ENCODE results near the gene GRID2. TPM values are rescaled to one million over a fixed set of nuclear protein-coding genes. Genes with fewer than 3 reads are reported as not detected.

The GRID2 gene
- total and polyA plus RNA-seq, 10 of the 15 experiments (the other 5 are each of a cell fraction or from before 2014, with no cell fraction given), result not detected

GRCh38 chr4:92307181-92307580 is 3.4 kb downstream of the GRID2 start:
- no peaks in the 10 kb centered on the region for H3K9me3 ChIP-seq (replicated peaks; ENCODE audit: control insufficient read depth, insufficient read depth, low read length)
- no peaks in the 10 kb centered on the region for H3K4me1 ChIP-seq (ENCODE audit: control insufficient read depth, insufficient read depth, low read length)
- no peak overlapping the region for H3K4me2 ChIP-seq (ENCODE audit: control insufficient read depth, insufficient read depth)
- no peak overlapping the region for H3K9ac ChIP-seq (ENCODE audit: control insufficient read depth, insufficient read depth, low read length)
- ATAC-seq (no peak), DNase-seq (ENCODE audit: low read depth, low spot score) (no peak), FAIRE-seq (no peak)
- H2AFZ ChIP-seq (ENCODE audit: control insufficient read depth, low read depth, low read length), result no peak overlapping the region
- no peak for TF ChIP-seq TARDBP (IDR thresholded peaks at IDR 0.05; ENCODE audit: borderline replicate concordance)
- no peak for TF ChIP-seq RB1 (IDR thresholded peaks at IDR 0.05; ENCODE audit: borderline replicate concordance)
- TF ChIP-seq SIX5 (IDR thresholded peaks at IDR 0.05; ENCODE audit: low read depth, low read length, severe bottlenecking), result no peak
- TF ChIP-seq KLF5 (IDR thresholded peaks at IDR 0.05; ENCODE audit: partially characterized antibody), result no peak
- TF ChIP-seq IRF3 (IDR thresholded peaks at IDR 0.05), result no peak
- no peak for TF ChIP-seq MTA2 (IDR thresholded peaks at IDR 0.05; ENCODE audit: low read depth)
- no peak for TF ChIP-seq MLLT1 (IDR thresholded peaks at IDR 0.05)
- ChIA-PET RAD21 (ENCODE audit: unreplicated experiment) (no interaction called here), CTCF (no interaction called here), SMC1A (ENCODE audit: uncharacterized antibody, unreplicated experiment) (no interaction called here), POLR2A (no interaction called here)
- H3K36me3 ChIP-seq (ENCODE audit: control insufficient read depth in 2 of 2, insufficient read depth in 2 of 2, low read length in 1 of 2), result no peaks in the 10 kb centered on the region
- 35% methylated on average over 2 of the region's 2 CpGs for WGBS (ENCODE audit: insufficient coverage, insufficient replicate concordance, low lambda C conversion rate, missing lambda C conversion rate)
- BruUV-seq (replicated peaks), result no TSS peak
- H3K27ac ChIP-seq (ENCODE audit: control insufficient read depth, insufficient read depth), result no peak overlapping the region
- intact Hi-C loops (cut with micrococcal nuclease; ENCODE audit: unreplicated experiment) (no loop called here), in situ Hi-C loops (cut with MboI) (no loop called here)
- no peaks in the 10 kb centered on the region for H4K20me1 ChIP-seq (ENCODE audit: control insufficient read depth, insufficient read depth)
- H3K27me3 ChIP-seq (replicated peaks in 1 of 2; ENCODE audit: control insufficient read depth in 2 of 2, insufficient read depth in 2 of 2, low read length in 1 of 2), result peaks cover 2 to 19% of the 10 kb centered on the region in 2 experiments
- H3K79me2 ChIP-seq (ENCODE audit: control insufficient read depth, insufficient read depth, low read length), result no peaks in the 10 kb centered on the region
- H3K4me3 ChIP-seq, result no peak overlapping the region

All from GM12878 (cell line).